HepG2 (cell line): ENCODE results near the gene PRELID2. TPM values are rescaled to one million over a fixed set of nuclear protein-coding genes. Genes with fewer than 3 reads are reported as not detected.
"Not testable (repeated sequence)": the region's sequence is repeated elsewhere in the genome, so short reads cannot be mapped to it uniquely, and the experiment has no call there.

ENCODE experiments used
- ATAC-seq: fragments of 200-7000 bp; cut with Tn5 transposase; 3 replicates; pipeline ENCODE4 v1.9.1; 2020; ENCODE audit warnings: mild to moderate bottlenecking, moderate library complexity
- BruUV-seq: library from RNA; stranded (reverse); fragments of 400-500 nt; replicated peaks from 2 replicates; lab custom pipeline; 2021; lab: Mats Ljungman, UMichigan
- CTCF ChIA-PET: fragments of 300-600 bp; formaldehyde crosslinking; extraction: SDS; loops from one replicate; lab custom pipeline; 2021; ENCODE audit warnings: low total read pairs, inconsistent platforms, low intra/inter-chr PET ratio; lab: Yijun Ruan, JAX
- POLR2A ChIA-PET: fragments of 350-600 bp; sonication (Branson Sonifier 250); formaldehyde crosslinking; loops from one replicate; lab custom pipeline; 2020; ENCODE audit warnings: antibody characterized with exemption, inconsistent platforms; lab: Yijun Ruan, JAX
- DNase-seq: peaks from one replicate; pipeline ENCODE4 v3.0.0-alpha.2; 2015; ENCODE audit warnings: low spot score
- FAIRE-seq: peaks from 3 replicates; lab custom pipeline; 2011; peaks lifted over from hg19 to GRCh38; lab: Jason Lieb, UNC
- H2AFZ ChIP-seq: one replicate; pipeline ENCODE4 v1.6.1; 2011; ENCODE audit warnings: low read length, inconsistent platforms
- H3K27ac ChIP-seq: fragments of 300-600 bp; 3 replicates; pipeline ENCODE4 v1.8.0; 2011; ENCODE audit warnings: mixed run types, mild to moderate bottlenecking, mixed read lengths, low read length, inconsistent platforms; ENCODE audit not compliant: insufficient read depth; ENCODE audit errors: extremely low read length
- H3K27me3 ChIP-seq, 2 experiments: fragments of 200-600 bp in 1 of 2; 2 replicates in 1 of 2; 3 replicates in 1 of 2; pipeline versions ENCODE4 v1.6.0 to v1.8.0; 2011; ENCODE audit warnings: low read length in 2 of 2, mild to moderate bottlenecking in 2 of 2, moderate library complexity in 2 of 2, inconsistent platforms in 1 of 2; ENCODE audit not compliant: insufficient read depth in 2 of 2, control insufficient read depth in 1 of 2
- H3K36me3 ChIP-seq, 2 experiments: fragments of 200-600 bp in 1 of 2; replicated peaks in 1 of 2; 2 replicates in 1 of 2; 3 replicates in 1 of 2; pipeline versions ENCODE4 v1.5.1 to v1.8.0; 2011; ENCODE audit warnings: low read length in 2 of 2, inconsistent platforms in 1 of 2; ENCODE audit not compliant: insufficient read depth in 2 of 2, control insufficient read depth in 1 of 2
- H3K4me1 ChIP-seq: 2 replicates; pipeline ENCODE4 v1.5.1; 2012; ENCODE audit warnings: low read length, inconsistent platforms; ENCODE audit not compliant: insufficient read depth
- H3K4me2 ChIP-seq: 2 replicates; pipeline ENCODE4 v1.6.0; 2011; ENCODE audit warnings: low read depth, low read length, inconsistent platforms
- H3K4me3 ChIP-seq, 3 experiments: fragments of 200-600 bp in 1 of 3; sonication (generic), shearing (Covaris generic) in 1 of 3; replicated peaks in 1 of 3; 2 replicates each; pipeline ENCODE4 v1.5.1; 2011 to 2016; ENCODE audit warnings: low read length in 3 of 3, inconsistent platforms in 2 of 3, low read depth in 2 of 3, mild to moderate bottlenecking in 2 of 3, control low read depth in 1 of 3, mixed read lengths in 1 of 3; ENCODE audit not compliant: insufficient read depth in 1 of 3
- H3K79me2 ChIP-seq: one replicate; pipeline ENCODE4 v1.6.1; 2011; ENCODE audit warnings: low read length, inconsistent platforms; ENCODE audit not compliant: insufficient read depth
- H3K9ac ChIP-seq: 2 replicates; pipeline ENCODE4 v1.6.0; 2011; ENCODE audit warnings: mild to moderate bottlenecking, low read depth, low read length, inconsistent platforms; ENCODE audit not compliant: insufficient read depth
- H3K9me3 ChIP-seq: 2 replicates; pipeline ENCODE4 v1.5.1; 2012; ENCODE audit warnings: mild to moderate bottlenecking, low read length
- H4K20me1 ChIP-seq: 2 replicates; pipeline ENCODE4 v1.6.0; 2011; ENCODE audit warnings: inconsistent platforms, mild to moderate bottlenecking, low read length, moderate library complexity; ENCODE audit not compliant: insufficient read depth
- CAMTA2 ChIP-seq: sonication (generic); formaldehyde crosslinking; IDR thresholded peaks from 2 replicates; pipeline ENCODE4 v1.4.0; 2020; ENCODE audit warnings: mild to moderate bottlenecking, missing genetic modification reagents, borderline replicate concordance
- ZNF274 ChIP-seq: sonication (generic); formaldehyde crosslinking; IDR thresholded peaks from 2 replicates; pipeline ENCODE4 v1.5.1; 2020; ENCODE audit warnings: mild to moderate bottlenecking, missing genetic modification reagents
- ZNF614 ChIP-seq: IDR thresholded peaks from 2 replicates; pipeline ENCODE4 v1.6.1; 2018; ENCODE audit warnings: missing biosample characterization, missing genetic modification reagents, inconsistent platforms, borderline replicate concordance
- WGBS: methylation state at CpG from one replicate; pipeline ENCODE4 v1.1.6; 2017; ENCODE audit warnings: low lambda C conversion rate; 5-methylcytosine and 5-hydroxymethylcytosine counted together
- in situ Hi-C: cut with HindIII; loops from 2 replicates; pipeline ENCODE4 v1.10.0; 2017; ENCODE audit warnings: low pct_unique_long_range_greater_than_20kb; ENCODE audit not compliant: extremely low pct_ligation_motif_present
- intact Hi-C: fragments of 100-400 bp; cut with micrococcal nuclease; formaldehyde crosslinking; loops from one replicate; pipeline ENCODE4 v1.10.0; 2022; ENCODE audit not compliant: unreplicated experiment
- polyA plus RNA-seq, 8 experiments: library from polyadenylated mRNA; depleted of rRNA in 3 of 8; stranded (reverse) in 7 of 8; unstranded in 1 of 8; fragments of >200 nt; fragmentation: Illumina TruSeq in 4 of 8; extraction: Trizol in 4 of 8; gene quantifications; 2 replicates each; pipeline versions ENCODE4 v1.2.1 to v1.2.3, GENCODE V29; 2011 to 2016; ENCODE audit warnings: low read depth in 4 of 8, missing spikeins in 1 of 8, mixed read lengths in 1 of 8; ENCODE audit not compliant: insufficient read depth in 1 of 8
- total RNA-seq, 5 experiments: library from RNA; depleted of rRNA; stranded (reverse); fragments of >200 nt; fragmentation: Illumina TruSeq; extraction: Trizol; gene quantifications; 2 replicates each; pipeline ENCODE4 v1.2.3, GENCODE V29; 2016; ENCODE audit warnings: low read depth in 1 of 5
- TF ChIP-seq, protein P1 (sequence below): sonication (generic); formaldehyde crosslinking; IDR thresholded peaks from 2 replicates; pipeline ENCODE4 v1.8.1; 2023; ENCODE audit warnings: missing genetic modification reagents, inconsistent platforms, borderline replicate concordance
- TF ChIP-seq, protein P2 (sequence below): sonication (generic); formaldehyde crosslinking; IDR thresholded peaks from 2 replicates; pipeline ENCODE4 v1.9.0; 2021; ENCODE audit warnings: missing genetic modification reagents, borderline replicate concordance

The PRELID2 gene
- total and polyA plus RNA-seq, 2 of the 13 experiments (the other 11 are each of a cell fraction or from before 2014, with no cell fraction given): 10.0 to 22.9 TPM

DNA sequence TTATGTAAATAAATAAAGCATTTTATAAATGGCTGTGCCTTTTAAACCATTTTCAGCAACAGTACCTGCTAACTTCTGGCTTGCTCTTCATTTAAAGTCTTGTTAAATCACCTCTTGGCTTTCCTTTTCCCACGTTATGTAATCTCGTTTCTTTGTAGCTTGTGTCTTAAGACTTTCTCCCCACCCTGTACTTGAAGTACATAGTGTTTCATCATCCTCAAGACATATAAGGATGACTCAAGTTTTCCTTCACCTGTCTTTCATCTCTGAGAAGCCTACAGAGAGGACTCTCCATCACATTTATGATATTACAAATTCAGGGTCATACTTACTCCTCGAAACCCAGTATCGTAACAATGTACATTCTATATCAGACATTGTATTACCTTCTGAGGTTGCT, 33.9 kb downstream of the PRELID2 start (continued):
- TF ChIP-seq, protein P1, sequence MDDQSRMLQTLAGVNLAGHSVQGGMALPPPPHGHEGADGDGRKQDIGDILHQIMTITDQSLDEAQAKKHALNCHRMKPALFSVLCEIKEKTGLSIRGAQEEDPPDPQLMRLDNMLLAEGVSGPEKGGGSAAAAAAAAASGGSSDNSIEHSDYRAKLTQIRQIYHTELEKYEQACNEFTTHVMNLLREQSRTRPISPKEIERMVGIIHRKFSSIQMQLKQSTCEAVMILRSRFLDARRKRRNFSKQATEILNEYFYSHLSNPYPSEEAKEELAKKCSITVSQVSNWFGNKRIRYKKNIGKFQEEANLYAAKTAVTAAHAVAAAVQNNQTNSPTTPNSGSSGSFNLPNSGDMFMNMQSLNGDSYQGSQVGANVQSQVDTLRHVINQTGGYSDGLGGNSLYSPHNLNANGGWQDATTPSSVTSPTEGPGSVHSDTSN (CRISPR knock-in tag): no peak
- TF ChIP-seq ZNF614: no peak

DNA sequence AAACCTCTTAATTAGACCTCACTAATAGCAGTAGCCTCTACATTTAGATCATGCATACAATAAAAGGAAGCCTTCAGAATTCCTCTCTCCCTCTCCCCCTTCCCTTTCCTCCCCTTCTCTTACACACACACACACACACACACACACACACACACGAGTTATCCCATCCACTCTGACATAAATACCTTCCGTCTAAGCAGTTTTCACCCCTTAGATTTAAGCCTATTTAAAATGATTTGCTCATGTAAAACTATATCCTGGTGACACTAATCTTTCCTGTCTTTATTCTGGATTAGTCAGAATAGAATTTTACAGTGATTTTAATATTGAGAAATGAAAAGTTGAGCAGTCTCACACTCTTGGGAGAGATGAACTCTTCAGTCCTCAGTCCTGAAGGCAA, 35.0 kb downstream of the PRELID2 start:
- no peaks in the 10 kb centered on the region for H3K79me2 ChIP-seq
- DNase-seq (no peak), FAIRE-seq (no peak), ATAC-seq (no peak)
- no peak overlapping the region for H3K9ac ChIP-seq
- H3K4me3 ChIP-seq: no peak overlapping the region
- no peak overlapping the region for H2AFZ ChIP-seq
- ChIA-PET POLR2A (no interaction called here), CTCF (no interaction called here)
- H3K4me2 ChIP-seq: no peak overlapping the region
- H3K36me3 ChIP-seq: peaks cover 1 to 2% of the 10 kb centered on the region in 2 experiments; a peak in 2 of 5 replicates
- no peaks in the 10 kb centered on the region for H4K20me1 ChIP-seq
- in situ Hi-C loops: no loop called here
- TF ChIP-seq CAMTA2 (CRISPR knock-in tag) (no peak), ZNF274 (CRISPR knock-in tag) (no peak)
- TF ChIP-seq, protein P2, sequence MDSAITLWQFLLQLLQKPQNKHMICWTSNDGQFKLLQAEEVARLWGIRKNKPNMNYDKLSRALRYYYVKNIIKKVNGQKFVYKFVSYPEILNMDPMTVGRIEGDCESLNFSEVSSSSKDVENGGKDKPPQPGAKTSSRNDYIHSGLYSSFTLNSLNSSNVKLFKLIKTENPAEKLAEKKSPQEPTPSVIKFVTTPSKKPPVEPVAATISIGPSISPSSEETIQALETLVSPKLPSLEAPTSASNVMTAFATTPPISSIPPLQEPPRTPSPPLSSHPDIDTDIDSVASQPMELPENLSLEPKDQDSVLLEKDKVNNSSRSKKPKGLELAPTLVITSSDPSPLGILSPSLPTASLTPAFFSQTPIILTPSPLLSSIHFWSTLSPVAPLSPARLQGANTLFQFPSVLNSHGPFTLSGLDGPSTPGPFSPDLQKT (CRISPR knock-in tag): no peak
- 86% methylated on average over 2 of the region's 2 CpGs for WGBS
- H3K9me3 ChIP-seq: no peaks in the 10 kb centered on the region
- BruUV-seq: no TSS peak
- H3K27ac ChIP-seq: no peak overlapping the region
- intact Hi-C loops: no loop called here
- H3K4me1 ChIP-seq: no peaks in the 10 kb centered on the region
- no peaks in the 10 kb centered on the region for H3K27me3 ChIP-seq

DNA sequence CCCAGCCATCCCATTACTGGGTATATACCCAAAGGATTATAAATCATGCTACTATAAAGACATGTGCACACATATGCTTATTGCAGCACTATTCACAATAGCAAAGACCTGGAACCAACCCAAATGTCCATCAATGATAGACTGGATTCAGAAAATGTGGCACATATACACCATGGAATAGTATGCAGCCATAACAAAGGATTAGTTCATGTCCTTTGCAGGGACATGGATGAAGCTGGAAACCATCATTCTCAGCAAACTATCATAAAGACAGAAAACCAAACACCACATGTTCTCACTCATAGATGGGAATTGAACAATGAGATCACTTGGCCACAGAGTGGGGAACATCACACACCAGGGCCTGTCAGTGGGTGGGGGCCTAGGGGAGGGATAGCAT, 36.6 kb downstream of the PRELID2 start:
- intact Hi-C loops, H3K9ac ChIP-seq, in situ Hi-C loops, H2AFZ ChIP-seq, BruUV-seq, H3K27ac ChIP-seq, POLR2A ChIA-PET, ATAC-seq, H3K9me3 ChIP-seq, H3K4me2 ChIP-seq, DNase-seq, FAIRE-seq, H4K20me1 ChIP-seq, H3K27me3 ChIP-seq, H3K4me1 ChIP-seq, CTCF ChIA-PET, H3K36me3 ChIP-seq, H3K79me2 ChIP-seq, H3K4me3 ChIP-seq: not testable (repeated sequence)
